ENCODE measurements around the gene OR11G2.
"Not testable (repeated sequence)": the region's sequence is repeated elsewhere in the genome, so short reads cannot be mapped to it uniquely, and the experiment has no call there.

The OR11G2 gene, protein sequence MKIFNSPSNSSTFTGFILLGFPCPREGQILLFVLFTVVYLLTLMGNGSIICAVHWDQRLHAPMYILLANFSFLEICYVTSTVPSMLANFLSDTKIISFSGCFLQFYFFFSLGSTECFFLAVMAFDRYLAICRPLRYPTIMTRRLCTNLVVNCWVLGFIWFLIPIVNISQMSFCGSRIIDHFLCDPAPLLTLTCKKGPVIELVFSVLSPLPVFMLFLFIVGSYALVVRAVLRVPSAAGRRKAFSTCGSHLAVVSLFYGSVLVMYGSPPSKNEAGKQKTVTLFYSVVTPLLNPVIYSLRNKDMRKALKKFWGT

DNA sequence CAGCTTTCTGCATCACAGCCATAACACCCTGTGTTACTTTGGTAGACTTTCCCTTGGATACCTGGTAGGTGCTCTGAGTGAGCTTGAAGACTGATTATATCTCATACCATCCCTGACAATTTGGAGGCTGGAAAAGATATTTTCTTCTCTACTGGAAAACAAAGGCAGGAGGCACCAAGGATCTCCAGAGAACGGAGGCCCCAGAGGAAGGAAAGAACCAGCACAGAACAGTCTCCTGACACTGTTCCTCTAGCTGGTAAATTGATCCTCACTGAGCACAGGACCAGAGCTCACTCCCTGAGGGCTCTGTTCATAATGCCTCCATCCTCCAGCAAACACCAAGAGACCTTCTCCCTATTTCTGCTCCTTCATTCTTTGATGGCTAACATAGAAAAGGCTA lies at the start of gene OR11G2:
Gene OR11G2, plus strand, starts transcription at position 301 of the 400 bp plus-strand sequence. CDS start 6,542 bp downstream, outside the sequence.
- DNase-seq (ENCODE audit: low read depth), result no peak
- TF ChIP-seq, protein P1, sequence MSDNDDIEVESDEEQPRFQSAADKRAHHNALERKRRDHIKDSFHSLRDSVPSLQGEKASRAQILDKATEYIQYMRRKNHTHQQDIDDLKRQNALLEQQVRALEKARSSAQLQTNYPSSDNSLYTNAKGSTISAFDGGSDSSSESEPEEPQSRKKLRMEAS (IDR thresholded peaks at IDR 0.05; ENCODE audit: low read depth, low read length), result no peak
- no peak for TF ChIP-seq MYC (IDR thresholded peaks at IDR 0.05; ENCODE audit: low read depth, low read length)
- TF ChIP-seq, protein P2, sequence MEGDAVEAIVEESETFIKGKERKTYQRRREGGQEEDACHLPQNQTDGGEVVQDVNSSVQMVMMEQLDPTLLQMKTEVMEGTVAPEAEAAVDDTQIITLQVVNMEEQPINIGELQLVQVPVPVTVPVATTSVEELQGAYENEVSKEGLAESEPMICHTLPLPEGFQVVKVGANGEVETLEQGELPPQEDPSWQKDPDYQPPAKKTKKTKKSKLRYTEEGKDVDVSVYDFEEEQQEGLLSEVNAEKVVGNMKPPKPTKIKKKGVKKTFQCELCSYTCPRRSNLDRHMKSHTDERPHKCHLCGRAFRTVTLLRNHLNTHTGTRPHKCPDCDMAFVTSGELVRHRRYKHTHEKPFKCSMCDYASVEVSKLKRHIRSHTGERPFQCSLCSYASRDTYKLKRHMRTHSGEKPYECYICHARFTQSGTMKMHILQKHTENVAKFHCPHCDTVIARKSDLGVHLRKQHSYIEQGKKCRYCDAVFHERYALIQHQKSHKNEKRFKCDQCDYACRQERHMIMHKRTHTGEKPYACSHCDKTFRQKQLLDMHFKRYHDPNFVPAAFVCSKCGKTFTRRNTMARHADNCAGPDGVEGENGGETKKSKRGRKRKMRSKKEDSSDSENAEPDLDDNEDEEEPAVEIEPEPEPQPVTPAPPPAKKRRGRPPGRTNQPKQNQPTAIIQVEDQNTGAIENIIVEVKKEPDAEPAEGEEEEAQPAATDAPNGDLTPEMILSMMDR (IDR thresholded peaks at IDR 0.05; ENCODE audit: low read depth, low read length), result no peak
- no peak for TF ChIP-seq POLR2A (IDR thresholded peaks at IDR 0.05; ENCODE audit: extremely low read depth, insufficient read length)
- H3K4me3 ChIP-seq (ENCODE audit: low read depth, low read length), result no peak within 1 kb of the TSS

DNA sequence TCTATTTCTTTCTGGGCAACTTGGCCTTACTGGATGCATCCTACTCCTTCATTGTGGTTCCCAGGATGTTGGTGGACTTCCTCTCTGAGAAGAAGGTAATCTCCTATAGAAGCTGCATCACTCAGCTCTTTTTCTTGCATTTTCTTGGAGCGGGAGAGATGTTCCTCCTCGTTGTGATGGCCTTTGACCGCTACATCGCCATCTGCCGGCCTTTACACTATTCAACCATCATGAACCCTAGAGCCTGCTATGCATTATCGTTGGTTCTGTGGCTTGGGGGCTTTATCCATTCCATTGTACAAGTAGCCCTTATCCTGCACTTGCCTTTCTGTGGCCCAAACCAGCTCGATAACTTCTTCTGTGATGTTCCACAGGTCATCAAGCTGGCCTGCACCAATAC lies 46.8 kb upstream of the OR11G2 start:
- DNase-seq (ENCODE audit: low read depth), result peak; percentile 19
- H3K4me3 ChIP-seq (ENCODE audit: low read depth, low read length), result no peak overlapping the region
- TF ChIP-seq, protein P2 (IDR thresholded peaks at IDR 0.05; ENCODE audit: low read depth, low read length), result peak; percentile 41
- TF ChIP-seq MYC (IDR thresholded peaks at IDR 0.05; ENCODE audit: low read depth, low read length), result no peak

DNA sequence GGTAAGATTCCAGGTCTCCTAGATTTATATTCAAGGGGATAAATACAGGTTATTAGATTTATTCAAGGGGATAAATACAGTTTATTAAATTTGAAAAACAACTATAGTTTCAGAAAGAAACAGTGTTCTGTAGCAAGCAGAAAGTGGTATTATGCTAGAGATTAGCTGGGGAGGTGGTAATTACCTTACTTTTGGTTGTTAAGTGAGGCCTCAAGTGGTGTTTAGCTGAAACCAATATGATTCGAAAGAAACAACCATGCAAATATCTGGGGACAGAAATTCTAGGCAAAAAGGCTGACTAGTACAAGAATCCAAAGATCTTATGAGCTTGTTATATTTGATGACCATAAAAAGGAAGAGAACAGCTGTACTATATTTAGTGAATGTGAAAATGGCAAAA lies 45.9 kb upstream of the OR11G2 start:
- TF ChIP-seq, protein P2 (IDR thresholded peaks at IDR 0.05; ENCODE audit: low read depth, low read length), result no peak
- TF ChIP-seq, protein P1 (IDR thresholded peaks at IDR 0.05; ENCODE audit: low read depth, low read length), result no peak
- TF ChIP-seq POLR2A (IDR thresholded peaks at IDR 0.05; ENCODE audit: extremely low read depth, insufficient read length) (no peak), MYC (IDR thresholded peaks at IDR 0.05; ENCODE audit: low read depth, low read length) (no peak)
- H3K4me3 ChIP-seq (ENCODE audit: low read depth, low read length), result no peak overlapping the region
- DNase-seq (ENCODE audit: low read depth), result no peak

DNA sequence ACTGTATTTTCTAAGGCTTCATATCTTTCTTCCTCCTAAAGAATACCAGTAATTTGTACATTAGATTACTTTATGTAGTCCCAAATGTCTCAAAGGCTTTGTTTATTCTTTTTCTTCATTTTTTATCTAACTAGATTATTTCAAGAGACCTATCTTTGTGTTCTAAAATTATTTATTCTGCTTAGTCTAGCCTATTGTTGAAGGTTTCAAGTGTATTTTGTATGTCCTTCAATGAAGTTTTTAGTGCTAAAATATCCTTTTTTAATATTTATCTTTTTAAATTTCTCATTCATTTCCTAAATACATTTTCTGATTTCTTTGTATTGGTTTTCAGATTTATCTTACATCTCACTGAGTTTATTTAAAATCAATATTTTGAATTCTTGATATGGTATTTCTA lies 26.2 kb upstream of the OR11G2 start:
- H3K4me3 ChIP-seq (ENCODE audit: low read depth, low read length), result no peak overlapping the region
- TF ChIP-seq MYC (IDR thresholded peaks at IDR 0.05; ENCODE audit: low read depth, low read length) (no peak), POLR2A (IDR thresholded peaks at IDR 0.05; ENCODE audit: extremely low read depth, insufficient read length) (no peak)
- TF ChIP-seq, protein P1 (IDR thresholded peaks at IDR 0.05; ENCODE audit: low read depth, low read length), result no peak
- TF ChIP-seq, protein P2 (IDR thresholded peaks at IDR 0.05; ENCODE audit: low read depth, low read length), result no peak
- DNase-seq (ENCODE audit: low read depth), result no peak

DNA sequence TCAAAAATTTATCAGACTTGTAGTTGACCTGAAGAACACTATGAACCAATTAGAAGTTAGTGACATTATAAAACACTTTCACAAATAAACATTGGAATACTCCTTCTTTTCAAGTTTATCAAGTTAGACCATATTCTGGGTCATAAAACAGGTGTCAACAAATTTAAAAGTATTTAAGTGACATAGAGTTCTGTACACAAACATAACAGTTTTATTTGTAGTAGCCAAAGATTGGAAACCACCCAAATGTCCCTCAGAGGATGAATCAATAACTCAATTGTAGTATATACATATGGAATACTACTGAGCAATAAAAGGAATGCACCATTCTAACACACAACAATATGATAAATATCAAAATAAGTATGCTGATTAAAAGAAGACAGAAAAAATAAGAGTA lies 23.6 kb upstream of the OR11G2 start:
- H3K4me3 ChIP-seq (ENCODE audit: low read depth, low read length), result no peak overlapping the region
- TF ChIP-seq, protein P2 (IDR thresholded peaks at IDR 0.05; ENCODE audit: low read depth, low read length), result no peak
- TF ChIP-seq, protein P1 (IDR thresholded peaks at IDR 0.05; ENCODE audit: low read depth, low read length), result no peak
- TF ChIP-seq POLR2A (IDR thresholded peaks at IDR 0.05; ENCODE audit: extremely low read depth, insufficient read length), result no peak
- TF ChIP-seq MYC (IDR thresholded peaks at IDR 0.05; ENCODE audit: low read depth, low read length), result no peak
- no peak for DNase-seq (ENCODE audit: low read depth)

DNA sequence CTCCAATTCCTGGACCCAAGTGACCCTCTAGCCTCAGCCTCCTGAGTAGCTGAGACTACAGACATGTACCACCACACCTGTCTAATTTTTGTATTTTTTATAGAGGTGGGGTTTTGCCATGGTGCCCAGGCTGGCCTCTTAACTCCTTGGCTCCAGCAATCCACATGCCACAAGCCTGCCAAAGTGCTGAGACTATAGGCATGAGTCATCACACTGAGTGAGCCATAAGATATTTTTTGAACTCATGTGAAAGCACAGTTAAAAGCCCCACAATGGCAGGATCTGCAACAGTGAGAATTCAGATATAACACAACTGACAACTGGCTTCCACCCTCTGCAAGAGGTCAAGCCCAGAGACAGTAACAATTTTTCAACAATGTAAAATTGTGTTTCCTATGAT lies 20.8 kb upstream of the OR11G2 start:
- H3K4me3 ChIP-seq (ENCODE audit: low read depth, low read length); DNase-seq (ENCODE audit: low read depth): not testable (repeated sequence)

DNA sequence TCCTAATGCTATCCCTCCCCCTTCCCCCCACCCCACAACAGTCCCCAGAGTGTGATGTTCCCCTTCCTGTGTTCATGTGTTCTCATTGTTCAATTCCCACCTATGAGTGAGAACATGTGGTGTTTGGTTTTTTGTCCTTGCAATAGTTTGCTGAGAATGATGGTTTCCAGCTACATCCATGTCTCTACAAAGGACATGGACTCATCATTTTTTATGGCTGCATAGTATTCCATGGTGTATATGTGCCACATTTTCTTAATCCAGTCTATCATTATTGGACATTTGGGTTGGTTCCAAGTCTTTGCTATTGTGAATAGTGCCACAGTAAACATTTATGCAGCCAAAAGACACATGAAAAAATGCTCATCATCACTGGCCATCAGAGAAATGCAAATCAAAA lies 16.5 kb upstream of the OR11G2 start:
- DNase-seq (ENCODE audit: low read depth); H3K4me3 ChIP-seq (ENCODE audit: low read depth, low read length): not testable (repeated sequence)
